Left lung (tissue), 10 donors: ENCODE results near the gene MICU2. TPM values are rescaled to one million over a fixed set of nuclear protein-coding genes. Genes with fewer than 3 reads are reported as not detected.
"Not testable (repeated sequence)": the region's sequence is repeated elsewhere in the genome, so short reads cannot be mapped to it uniquely, and the experiment has no call there.

Experiments
- ATAC-seq: fragments of 200-7000 bp; cut with Tn5 transposase; one replicate; pipeline ENCODE4 v1.9.1; 2020; ENCODE audit warnings: moderate library complexity
- DNase-seq, 4 donors: peaks; one replicate each; pipeline ENCODE4 v3.0.0-alpha.2; 2013 to 2020
- H3K27ac ChIP-seq, 2 donors: fragments of 200-600 bp; sonication (generic) in 1 of 2; one replicate each; pipeline versions ENCODE4 v1.5.0 to v1.8.0; 2020 to 2021
- H3K27me3 ChIP-seq, 2 donors: fragments of 200-600 bp; sonication (generic) in 1 of 2; one replicate each; pipeline versions ENCODE4 v1.5.0 to v1.8.0; 2020 to 2021
- H3K36me3 ChIP-seq, 2 donors: fragments of 200-600 bp; sonication (generic) in 1 of 2; one replicate each; pipeline versions ENCODE4 v1.5.0 to v1.8.0; 2020 to 2021
- H3K4me1 ChIP-seq, 2 donors: fragments of 200-600 bp; one replicate each; pipeline ENCODE4 v1.8.0; 2021
- H3K4me3 ChIP-seq, 2 donors: fragments of 200-600 bp; sonication (generic) in 1 of 2; one replicate each; pipeline versions ENCODE4 v1.5.0 to v1.8.0; 2020 to 2021; ENCODE audit warnings: mild to moderate bottlenecking in 1 of 2
- H3K9me3 ChIP-seq, 2 donors: fragments of 200-600 bp; sonication (generic) in 1 of 2; one replicate each; pipeline versions ENCODE4 v1.5.0 to v1.8.0; 2020 to 2021
- CTCF ChIP-seq, 2 donors: fragments of 200-600 bp; sonication (generic) in 1 of 2; IDR thresholded peaks; one replicate each; pipeline versions ENCODE4 v1.5.0 to v1.8.0; 2021; ENCODE audit warnings: antibody characterized with exemption in 2 of 2
- intact Hi-C, 2 donors: fragments of 100-400 bp; cut with DNase I; formaldehyde crosslinking; loops; one replicate each; pipeline versions ENCODE4 v1.11.2 to v1.14.2; 2022
- polyA plus RNA-seq, 6 donors: library from polyadenylated mRNA; unstranded; fragments of 120-200 nt; gene quantifications; one replicate each; pipeline ENCODE4 v1.2.1, GENCODE V29; 2013; ENCODE audit not compliant: insufficient read length in 6 of 6
- total RNA-seq, 2 donors: library from RNA; stranded (reverse); fragmentation: NEBNext Ultra II Directional; extraction: Animal tissue kit (Norgen Biotek cat#: 25700); gene quantifications; one replicate each; pipeline ENCODE4 v1.2.1, GENCODE V29; 2021
- donor health status: DM: no; HTN: yes; CAD: no.
- donor health status: DM: no; HTN: no; CAD: no.

The MICU2 gene
- total and polyA plus RNA-seq, 8 donors: 32.4 to 96.7 (median 76.4) TPM

- Histone ChIP-seq H3K27me3 (no peaks in the 10 kb centered on the region), H3K36me3 (peaks cover 0 to 24% of the 10 kb centered on the region in 2 donors), H3K27ac (no peak overlapping the region), H3K4me1 (no peaks in the 10 kb centered on the region), H3K4me3 (no peak overlapping the region), H3K9me3 (no peaks in the 10 kb centered on the region)
- intact Hi-C loops: no loop called here
- no peak for ATAC-seq
- no peak for DNase-seq
- TF ChIP-seq CTCF (IDR thresholded peaks at IDR 0.05): no peak
Measured at GRCh38 chr13:21568854-21569253, 35.1 kb downstream of the MICU2 start.

- H3K4me1 ChIP-seq: no peaks in the 10 kb centered on the region
- no peak for TF ChIP-seq CTCF (IDR thresholded peaks at IDR 0.05)
- no peaks in the 10 kb centered on the region for H3K9me3 ChIP-seq
- intact Hi-C loops: no loop called here
- no peak overlapping the region for H3K27ac ChIP-seq
- H3K36me3 ChIP-seq: peaks cover 0 to 35% of the 10 kb centered on the region in 2 donors
- DNase-seq (no peak), ATAC-seq (no peak)
- H3K4me3 ChIP-seq: no peak overlapping the region
- no peaks in the 10 kb centered on the region for H3K27me3 ChIP-seq
Measured at GRCh38 chr13:21567714-21568113, 36.3 kb downstream of the MICU2 start.

- no peaks in the 10 kb centered on the region for H3K4me1 ChIP-seq
- H3K27me3 ChIP-seq: no peaks in the 10 kb centered on the region
- H3K36me3 ChIP-seq: peaks cover 0 to 4% of the 10 kb centered on the region in 2 donors
- H3K9me3 ChIP-seq: no peaks in the 10 kb centered on the region
- intact Hi-C loops: no loop called here
- TF ChIP-seq CTCF (IDR thresholded peaks at IDR 0.05): peak; percentile 9 to 25
- H3K27ac ChIP-seq: no peak overlapping the region
- no peak overlapping the region for H3K4me3 ChIP-seq
- DNase-seq (no peak), ATAC-seq (peak; percentile 65)
Measured at GRCh38 chr13:21557995-21558394, 46.0 kb downstream of the MICU2 start.

- intact Hi-C loops: no loop called here
- Histone ChIP-seq H3K4me3 (no peak overlapping the region), H3K36me3 (no peaks in the 10 kb centered on the region), H3K9me3 (no peaks in the 10 kb centered on the region), H3K4me1 (no peaks in the 10 kb centered on the region), H3K27ac (no peak overlapping the region), H3K27me3 (no peaks in the 10 kb centered on the region)
- DNase-seq (no peak), ATAC-seq (no peak)
- TF ChIP-seq CTCF (IDR thresholded peaks at IDR 0.05): no peak
Measured at GRCh38 chr13:21556051-21556450, 47.9 kb downstream of the MICU2 start.

- ATAC-seq, H3K4me3 ChIP-seq, H3K9me3 ChIP-seq, H3K27me3 ChIP-seq, H3K27ac ChIP-seq, H3K36me3 ChIP-seq, DNase-seq, intact Hi-C loops, H3K4me1 ChIP-seq: not testable (repeated sequence)
Measured at GRCh38 chr13:21553261-21553660, 50.7 kb downstream of the MICU2 start.

GRCh38 chr13:21550918-21551317 lies 53.1 kb downstream of the MICU2 start:
- ATAC-seq (no peak), DNase-seq (no peak)
- no peak overlapping the region for H3K4me3 ChIP-seq
- H3K27me3 ChIP-seq: no peaks in the 10 kb centered on the region
- H3K4me1 ChIP-seq: peaks cover 0 to 10% of the 10 kb centered on the region in 2 donors
- H3K27ac ChIP-seq: no peak overlapping the region
- intact Hi-C loops: no loop called here
- no peaks in the 10 kb centered on the region for H3K36me3 ChIP-seq
- no peaks in the 10 kb centered on the region for H3K9me3 ChIP-seq
- TF ChIP-seq CTCF (IDR thresholded peaks at IDR 0.05): no peak
